ENCODE data around the gene GFM1.

GFM1 gene

DNA sequence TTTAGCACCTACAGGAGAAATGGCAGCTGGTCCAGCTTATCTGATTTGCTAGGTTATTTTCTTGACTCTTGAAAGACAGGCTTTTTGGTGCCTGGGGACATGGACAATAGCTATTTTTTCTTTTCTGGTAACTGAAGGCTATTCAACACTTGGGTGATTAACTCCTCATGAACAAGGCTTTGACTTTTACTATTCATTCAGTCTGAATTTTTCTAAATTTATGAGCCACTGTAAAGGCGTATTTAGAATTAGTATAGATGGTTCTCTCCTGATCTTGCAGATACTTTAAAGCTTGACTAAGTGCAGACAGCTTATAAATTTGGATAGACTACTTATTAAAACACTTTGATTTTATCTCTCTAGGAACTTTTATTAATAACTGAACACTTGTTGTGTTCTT is 18.4 kb upstream of the GFM1 start:
- Histone ChIP-seq H3K9ac (ENCODE audit: low read length) (no peak overlapping the region), H3K18ac (ENCODE audit: low read depth in 1 of 2, low read length in 2 of 2) (no peak overlapping the region), H3K4me3 (ENCODE audit: insufficient read depth in 1 of 2, low read depth in 1 of 2, low read length in 2 of 2) (no peak overlapping the region), H3K4me1 (ENCODE audit: control insufficient read depth, insufficient read depth, low read depth, low read length) (no peaks in the 10 kb centered on the region), H3K14ac (ENCODE audit: low read length in 2 of 2) (no peak overlapping the region), H4K91ac (ENCODE audit: low read length) (no peak overlapping the region), H2BK15ac (ENCODE audit: low read depth, poor library complexity, severe bottlenecking) (no peak overlapping the region), H4K8ac (ENCODE audit: low read length) (no peak overlapping the region), H2BK120ac (ENCODE audit: low read depth, low read length) (no peak overlapping the region), H2AK5ac (ENCODE audit: low read length, severe bottlenecking) (no peak overlapping the region), H2AFZ (ENCODE audit: low read depth, low read length) (no peak overlapping the region), H3K36me3 (ENCODE audit: control insufficient read depth in 1 of 2, insufficient read depth in 2 of 2, low read depth in 1 of 2, low read length in 2 of 2) (no peaks in the 10 kb centered on the region), H3K4ac (ENCODE audit: low read depth in 1 of 2, low read length in 2 of 2) (no peak overlapping the region), H3K23ac (ENCODE audit: low read length in 2 of 2) (no peak overlapping the region), H3K4me2 (ENCODE audit: low read length, poor library complexity, severe bottlenecking) (no peak overlapping the region), H3K27me3 (ENCODE audit: control insufficient read depth in 1 of 2, insufficient read depth in 1 of 2, low read length in 2 of 2) (no peaks in the 10 kb centered on the region), H3K79me1 (replicated peaks; ENCODE audit: low read length, poor library complexity, severe bottlenecking) (no peaks in the 10 kb centered on the region), H3K9me3 (ENCODE audit: control insufficient read depth, low read length) (no peaks in the 10 kb centered on the region), H2BK12ac (ENCODE audit: low read length in 2 of 2) (no peak overlapping the region), H2BK5ac (ENCODE audit: low read depth, low read length, poor library complexity, severe bottlenecking) (no peak overlapping the region), H3K27ac (ENCODE audit: low read length, poor library complexity, severe bottlenecking) (no peak overlapping the region)
- WGBS: no CpG with 5 or more reads among the region's 1 CpG
- no peak for DNase-seq

DNA sequence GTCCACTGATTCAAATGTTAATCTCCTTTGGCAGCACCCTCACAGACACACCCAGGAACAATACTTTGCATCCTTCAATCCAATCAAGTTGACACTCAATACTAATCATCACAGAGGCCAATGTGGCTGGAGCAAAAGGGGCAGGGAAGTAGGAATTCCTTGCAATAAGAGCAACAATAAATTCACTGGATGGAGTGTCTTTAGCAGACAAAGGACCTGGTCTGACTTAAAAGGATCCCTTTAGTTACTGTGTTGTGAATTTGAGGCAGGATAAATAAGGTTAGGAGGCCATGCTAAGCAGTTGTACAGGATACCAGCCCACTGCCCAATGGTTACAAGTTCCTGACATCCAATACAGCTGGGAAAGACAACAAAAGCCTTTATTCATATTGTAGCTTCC is 12.3 kb upstream of the GFM1 start:
- no peak overlapping the region for H3K23ac ChIP-seq (ENCODE audit: low read length in 2 of 2)
- no peaks in the 10 kb centered on the region for H3K4me1 ChIP-seq (ENCODE audit: control insufficient read depth, insufficient read depth, low read depth, low read length)
- no peaks in the 10 kb centered on the region for H3K9me3 ChIP-seq (ENCODE audit: control insufficient read depth, low read length)
- H2AFZ ChIP-seq (ENCODE audit: low read depth, low read length): no peak overlapping the region
- no peak overlapping the region for H2BK15ac ChIP-seq (ENCODE audit: low read depth, poor library complexity, severe bottlenecking)
- H3K27ac ChIP-seq (ENCODE audit: low read length, poor library complexity, severe bottlenecking): no peak overlapping the region
- no peak overlapping the region for H3K14ac ChIP-seq (ENCODE audit: low read length in 2 of 2)
- H3K4ac ChIP-seq (ENCODE audit: low read depth in 1 of 2, low read length in 2 of 2): no peak overlapping the region
- H2BK12ac ChIP-seq (ENCODE audit: low read length in 2 of 2): no peak overlapping the region
- H3K18ac ChIP-seq (ENCODE audit: low read depth in 1 of 2, low read length in 2 of 2): no peak overlapping the region
- no peak overlapping the region for H2BK120ac ChIP-seq (ENCODE audit: low read depth, low read length)
- H3K79me1 ChIP-seq (replicated peaks; ENCODE audit: low read length, poor library complexity, severe bottlenecking): no peaks in the 10 kb centered on the region
- H3K9ac ChIP-seq (ENCODE audit: low read length): no peak overlapping the region
- H3K36me3 ChIP-seq (ENCODE audit: control insufficient read depth in 1 of 2, insufficient read depth in 2 of 2, low read depth in 1 of 2, low read length in 2 of 2): no peaks in the 10 kb centered on the region
- no peak overlapping the region for H3K4me2 ChIP-seq (ENCODE audit: low read length, poor library complexity, severe bottlenecking)
- DNase-seq: no peak
- H2AK5ac ChIP-seq (ENCODE audit: low read length, severe bottlenecking): no peak overlapping the region
- H2BK5ac ChIP-seq (ENCODE audit: low read depth, low read length, poor library complexity, severe bottlenecking): no peak overlapping the region
- no peak overlapping the region for H3K4me3 ChIP-seq (ENCODE audit: insufficient read depth in 1 of 2, low read depth in 1 of 2, low read length in 2 of 2)
- no peak overlapping the region for H4K91ac ChIP-seq (ENCODE audit: low read length)
- no peaks in the 10 kb centered on the region for H3K27me3 ChIP-seq (ENCODE audit: control insufficient read depth in 1 of 2, insufficient read depth in 1 of 2, low read length in 2 of 2)
- H4K8ac ChIP-seq (ENCODE audit: low read length): no peak overlapping the region

DNA sequence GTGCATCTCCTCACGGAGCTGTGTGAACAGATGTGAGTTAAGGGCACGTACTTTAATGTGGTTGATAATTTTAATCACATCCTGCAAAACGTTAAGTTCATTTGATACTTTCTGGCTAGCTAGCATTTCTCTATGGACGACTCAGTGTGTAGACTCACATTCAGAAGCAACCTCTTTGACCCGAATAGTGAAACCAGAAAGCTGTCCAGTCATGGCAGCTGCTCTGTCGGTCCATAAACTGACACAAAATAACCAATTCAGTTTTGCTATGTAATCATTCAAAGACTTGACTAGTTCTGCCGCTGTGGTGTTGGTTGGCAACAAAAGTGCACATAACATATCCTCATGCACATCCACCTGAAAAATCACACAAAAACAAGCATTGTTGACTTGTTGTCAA is 3.7 kb upstream of the GFM1 start:
- Histone ChIP-seq H2AK5ac (ENCODE audit: low read length, severe bottlenecking) (no peak overlapping the region), H2AFZ (ENCODE audit: low read depth, low read length) (no peak overlapping the region), H3K4ac (ENCODE audit: low read depth in 1 of 2, low read length in 2 of 2) (no peak overlapping the region), H3K9ac (ENCODE audit: low read length) (no peak overlapping the region), H3K79me1 (replicated peaks; ENCODE audit: low read length, poor library complexity, severe bottlenecking) (no peaks in the 10 kb centered on the region), H3K4me2 (ENCODE audit: low read length, poor library complexity, severe bottlenecking) (no peak overlapping the region), H3K36me3 (ENCODE audit: control insufficient read depth in 1 of 2, insufficient read depth in 2 of 2, low read depth in 1 of 2, low read length in 2 of 2) (no peaks in the 10 kb centered on the region), H3K14ac (ENCODE audit: low read length in 2 of 2) (no peak overlapping the region), H3K4me3 (ENCODE audit: insufficient read depth in 1 of 2, low read depth in 1 of 2, low read length in 2 of 2) (no peak overlapping the region), H2BK120ac (ENCODE audit: low read depth, low read length) (no peak overlapping the region), H4K8ac (ENCODE audit: low read length) (no peak overlapping the region), H3K9me3 (ENCODE audit: control insufficient read depth, low read length) (no peaks in the 10 kb centered on the region), H3K4me1 (ENCODE audit: control insufficient read depth, insufficient read depth, low read depth, low read length) (no peaks in the 10 kb centered on the region), H3K27me3 (ENCODE audit: control insufficient read depth in 1 of 2, insufficient read depth in 1 of 2, low read length in 2 of 2) (no peaks in the 10 kb centered on the region), H2BK5ac (ENCODE audit: low read depth, low read length, poor library complexity, severe bottlenecking) (no peak overlapping the region), H3K27ac (ENCODE audit: low read length, poor library complexity, severe bottlenecking) (no peak overlapping the region), H3K23ac (ENCODE audit: low read length in 2 of 2) (no peak overlapping the region), H3K18ac (ENCODE audit: low read depth in 1 of 2, low read length in 2 of 2) (no peak overlapping the region), H2BK12ac (ENCODE audit: low read length in 2 of 2) (no peak overlapping the region), H2BK15ac (ENCODE audit: low read depth, poor library complexity, severe bottlenecking) (no peak overlapping the region), H4K91ac (ENCODE audit: low read length) (no peak overlapping the region)
- no peak for DNase-seq
- WGBS: 88% methylated on average over 7 of the region's 7 CpGs

DNA sequence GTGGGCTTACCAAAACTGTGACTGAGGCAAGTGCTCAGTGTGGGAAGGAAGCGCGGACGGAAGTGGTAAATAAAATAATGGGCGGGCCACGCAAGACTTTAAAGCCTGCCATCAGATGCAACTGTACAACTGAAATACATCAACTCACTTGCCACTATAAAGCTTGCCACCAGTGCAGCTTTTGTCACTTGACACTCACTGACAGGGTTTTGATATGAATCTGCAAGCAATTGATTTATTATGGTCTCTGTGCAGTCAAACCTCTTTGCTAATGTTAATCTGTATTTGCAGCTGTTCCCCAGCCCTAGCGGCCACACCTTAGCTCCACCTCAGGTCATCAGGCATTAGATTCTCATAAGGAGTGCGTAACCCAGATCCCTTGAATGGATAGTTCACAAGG is 2.3 kb upstream of the GFM1 start:
- H3K79me1 ChIP-seq (replicated peaks; ENCODE audit: low read length, poor library complexity, severe bottlenecking): peaks cover 3% of the 10 kb centered on the region
- no peaks in the 10 kb centered on the region for H3K9me3 ChIP-seq (ENCODE audit: control insufficient read depth, low read length)
- H3K27ac ChIP-seq (ENCODE audit: low read length, poor library complexity, severe bottlenecking): no peak overlapping the region
- no peak overlapping the region for H2BK5ac ChIP-seq (ENCODE audit: low read depth, low read length, poor library complexity, severe bottlenecking)
- no peaks in the 10 kb centered on the region for H3K27me3 ChIP-seq (ENCODE audit: control insufficient read depth in 1 of 2, insufficient read depth in 1 of 2, low read length in 2 of 2)
- no peak overlapping the region for H2BK15ac ChIP-seq (ENCODE audit: low read depth, poor library complexity, severe bottlenecking)
- no peak overlapping the region for H3K4me2 ChIP-seq (ENCODE audit: low read length, poor library complexity, severe bottlenecking)
- H4K91ac ChIP-seq (ENCODE audit: low read length): no peak overlapping the region
- H2AK5ac ChIP-seq (ENCODE audit: low read length, severe bottlenecking): no peak overlapping the region
- WGBS: 97% methylated on average over 7 of the region's 7 CpGs
- H3K14ac ChIP-seq (ENCODE audit: low read length in 2 of 2): no peak overlapping the region
- H2AFZ ChIP-seq (ENCODE audit: low read depth, low read length): no peak overlapping the region
- H3K4ac ChIP-seq (ENCODE audit: low read depth in 1 of 2, low read length in 2 of 2): no peak overlapping the region
- no peak overlapping the region for H3K18ac ChIP-seq (ENCODE audit: low read depth in 1 of 2, low read length in 2 of 2)
- H3K36me3 ChIP-seq (ENCODE audit: control insufficient read depth in 1 of 2, insufficient read depth in 2 of 2, low read depth in 1 of 2, low read length in 2 of 2): peaks cover 0 to 13% of the 10 kb centered on the region in 2 experiments
- H2BK12ac ChIP-seq (ENCODE audit: low read length in 2 of 2): no peak overlapping the region
- no peak overlapping the region for H3K23ac ChIP-seq (ENCODE audit: low read length in 2 of 2)
- H3K9ac ChIP-seq (ENCODE audit: low read length): no peak overlapping the region
- no peak overlapping the region for H4K8ac ChIP-seq (ENCODE audit: low read length)
- no peak for DNase-seq
- H3K4me3 ChIP-seq (ENCODE audit: insufficient read depth in 1 of 2, low read depth in 1 of 2, low read length in 2 of 2): no peak overlapping the region
- no peaks in the 10 kb centered on the region for H3K4me1 ChIP-seq (ENCODE audit: control insufficient read depth, insufficient read depth, low read depth, low read length)
- H2BK120ac ChIP-seq (ENCODE audit: low read depth, low read length): no peak overlapping the region

Data from mesenchymal stem cell (in vitro differentiated cells and primary cell).